BLaER1 treated with 17β-estradiol and CSF1 and Interleukin-3, amounts not matched to agents 10 nM and 100 nM (cell line): ENCODE data around the gene MBNL3.

Experiments used
- H3K27ac ChIP-seq, 11 experiments: shearing (Covaris generic); formaldehyde crosslinking; 2 replicates each; pipeline ENCODE4 v1.8.1; 2022
- H3K27me3 ChIP-seq, 11 experiments: shearing (Covaris generic); formaldehyde crosslinking; 2 replicates each; pipeline ENCODE4 v1.8.1; 2022
- H3K36me3 ChIP-seq, 11 experiments: shearing (Covaris generic); formaldehyde crosslinking; 2 replicates each; pipeline ENCODE4 v1.8.1; 2022
- H3K4me1 ChIP-seq, 10 experiments: shearing (Covaris generic); formaldehyde crosslinking; 2 replicates each; pipeline ENCODE4 v1.8.1; 2022
- H3K4me2 ChIP-seq, 11 experiments: shearing (Covaris generic); formaldehyde crosslinking; 2 replicates each; pipeline ENCODE4 v1.8.1; 2022
- H3K4me3 ChIP-seq, 10 experiments: shearing (Covaris generic); formaldehyde crosslinking; 2 replicates each; pipeline ENCODE4 v1.8.1; 2022
- H3K9ac ChIP-seq, 11 experiments: shearing (Covaris generic); formaldehyde crosslinking; 2 replicates each; pipeline ENCODE4 v1.8.1; 2022
- H3K9me3 ChIP-seq, 11 experiments: shearing (Covaris generic); formaldehyde crosslinking; replicated peaks in 1 of 11; 2 replicates each; pipeline ENCODE4 v1.8.1; 2022
- H4K20me1 ChIP-seq, 11 experiments: shearing (Covaris generic); formaldehyde crosslinking; 2 replicates each; pipeline ENCODE4 v1.8.1; 2022
- Cebpa-rat ChIP-seq, 11 experiments: shearing (Covaris generic); IDR thresholded peaks; 2 replicates each; pipeline ENCODE4 v1.8.1; 2022

The MBNL3 gene

GRCh38 chrX:132393085-132393484 lies 95.8 kb downstream of the MBNL3 start:
- Histone ChIP-seq H4K20me1 (peaks cover 0 to 43% (median 12%) of the 10 kb centered on the region in 11 experiments; a peak in 11 of 22 replicates), H3K4me3 (no peak overlapping the region), H3K27ac (no peak overlapping the region), H3K9ac (no peak overlapping the region), H3K9me3 (no peaks in the 10 kb centered on the region), H3K27me3 (peaks cover 77 to 91% (median 90%) of the 10 kb centered on the region in 11 experiments), H3K36me3 (peaks cover 0 to 63% (median 29%) of the 10 kb centered on the region in 11 experiments; a peak in 18 of 22 replicates), H3K4me2 (no peak overlapping the region), H3K4me1 (peaks cover 0 to 19% (median 0%) of the 10 kb centered on the region in 10 experiments; a peak in 4 of 20 replicates)
- no peak for TF ChIP-seq Cebpa-rat (IDR thresholded peaks at IDR 0.05)

- Histone ChIP-seq H3K36me3 (peaks cover 0 to 84% (median 36%) of the 10 kb centered on the region in 11 experiments; a peak in 18 of 22 replicates), H3K27ac (no peak overlapping the region), H3K4me2 (no peak overlapping the region), H3K27me3 (peaks cover 90 to 100% (median 100%) of the 10 kb centered on the region in 11 experiments), H3K9me3 (no peaks in the 10 kb centered on the region), H4K20me1 (peaks cover 0 to 50% (median 15%) of the 10 kb centered on the region in 11 experiments; a peak in 11 of 22 replicates), H3K9ac (no peak overlapping the region), H3K4me1 (peaks cover 0 to 19% (median 0%) of the 10 kb centered on the region in 10 experiments; a peak in 4 of 20 replicates), H3K4me3 (no peak overlapping the region)
- TF ChIP-seq Cebpa-rat (IDR thresholded peaks at IDR 0.05): no peak
Observed at GRCh38 chrX:132390792-132391191, 98.0 kb downstream of the MBNL3 start.

GRCh38 chrX:132389480-132389879 lies 99.4 kb downstream of the MBNL3 start:
- H3K4me1 ChIP-seq: peaks cover 0 to 5% (median 0%) of the 10 kb centered on the region in 10 experiments; a peak in 3 of 20 replicates
- no peak overlapping the region for H3K9ac ChIP-seq
- H3K36me3 ChIP-seq: peaks cover 0 to 96% (median 36%) of the 10 kb centered on the region in 11 experiments; a peak in 18 of 22 replicates
- no peak overlapping the region for H3K4me2 ChIP-seq
- peaks cover 0 to 43% (median 13%) of the 10 kb centered on the region in 11 experiments; a peak in 11 of 22 replicates for H4K20me1 ChIP-seq
- H3K4me3 ChIP-seq: no peak overlapping the region
- H3K9me3 ChIP-seq: no peaks in the 10 kb centered on the region
- no peak for TF ChIP-seq Cebpa-rat (IDR thresholded peaks at IDR 0.05)
- H3K27me3 ChIP-seq: peaks cover 88 to 100% (median 98%) of the 10 kb centered on the region in 11 experiments
- no peak overlapping the region for H3K27ac ChIP-seq

GRCh38 chrX:132388371-132388770 lies 100.5 kb downstream of the MBNL3 start:
- Histone ChIP-seq H3K36me3 (peaks cover 0 to 99% (median 42%) of the 10 kb centered on the region in 11 experiments; a peak in 18 of 22 replicates), H4K20me1 (peaks cover 0 to 41% (median 13%) of the 10 kb centered on the region in 11 experiments; a peak in 10 of 22 replicates), H3K4me2 (no peak overlapping the region), H3K9ac (no peak overlapping the region), H3K9me3 (no peaks in the 10 kb centered on the region), H3K4me3 (no peak overlapping the region), H3K27me3 (peaks cover 88 to 100% (median 98%) of the 10 kb centered on the region in 11 experiments), H3K4me1 (no peaks in the 10 kb centered on the region), H3K27ac (no peak overlapping the region)
- no peak for TF ChIP-seq Cebpa-rat (IDR thresholded peaks at IDR 0.05)

- no peak overlapping the region for H3K4me3 ChIP-seq
- no peak overlapping the region for H3K4me2 ChIP-seq
- no peak for TF ChIP-seq Cebpa-rat (IDR thresholded peaks at IDR 0.05)
- no peak overlapping the region for H3K9ac ChIP-seq
- H3K36me3 ChIP-seq: peaks cover 0 to 99% (median 51%) of the 10 kb centered on the region in 11 experiments; a peak in 16 of 22 replicates
- H4K20me1 ChIP-seq: peaks cover 0 to 33% (median 16%) of the 10 kb centered on the region in 11 experiments; a peak in 9 of 22 replicates
- no peaks in the 10 kb centered on the region for H3K4me1 ChIP-seq
- no peaks in the 10 kb centered on the region for H3K9me3 ChIP-seq
- H3K27ac ChIP-seq: no peak overlapping the region
- H3K27me3 ChIP-seq: peaks cover 91 to 100% (median 98%) of the 10 kb centered on the region in 11 experiments
Observed at GRCh38 chrX:132384301-132384700, 104.5 kb downstream of the MBNL3 start.

- Histone ChIP-seq H4K20me1 (peaks cover 0 to 34% (median 10%) of the 10 kb centered on the region in 11 experiments; a peak in 6 of 22 replicates), H3K27me3 (peaks cover 92 to 100% (median 98%) of the 10 kb centered on the region in 11 experiments), H3K27ac (no peak overlapping the region), H3K9ac (no peak overlapping the region), H3K9me3 (no peaks in the 10 kb centered on the region), H3K4me2 (no peak overlapping the region), H3K36me3 (peaks cover 0 to 98% (median 46%) of the 10 kb centered on the region in 11 experiments; a peak in 15 of 22 replicates), H3K4me1 (no peaks in the 10 kb centered on the region), H3K4me3 (no peak overlapping the region)
- no peak for TF ChIP-seq Cebpa-rat (IDR thresholded peaks at IDR 0.05)
Observed at GRCh38 chrX:132382068-132382467, 106.8 kb downstream of the MBNL3 start.

GRCh38 chrX:132378281-132378680 lies 110.6 kb downstream of the MBNL3 start:
- Histone ChIP-seq H3K36me3 (peaks cover 0 to 70% (median 23%) of the 10 kb centered on the region in 11 experiments; a peak in 14 of 22 replicates), H3K4me2 (no peak overlapping the region), H4K20me1 (peaks cover 0 to 22% (median 1%) of the 10 kb centered on the region in 11 experiments; a peak in 4 of 22 replicates), H3K27ac (no peak overlapping the region), H3K9ac (no peak overlapping the region), H3K4me1 (no peaks in the 10 kb centered on the region), H3K4me3 (no peak overlapping the region), H3K27me3 (peaks cover 95 to 100% (median 99%) of the 10 kb centered on the region in 11 experiments), H3K9me3 (no peaks in the 10 kb centered on the region)
- no peak for TF ChIP-seq Cebpa-rat (IDR thresholded peaks at IDR 0.05)

GRCh38 chrX:132375941-132376340 lies 112.9 kb downstream of the MBNL3 start:
- Histone ChIP-seq H3K4me1 (no peaks in the 10 kb centered on the region), H3K27me3 (peaks cover 92 to 100% (median 97%) of the 10 kb centered on the region in 11 experiments)

GRCh38 chrX:132373610-132374009 lies 115.2 kb downstream of the MBNL3 start:
- no peak overlapping the region for H3K4me3 ChIP-seq
- peaks cover 0 to 10% (median 6%) of the 10 kb centered on the region in 11 experiments; a peak in 6 of 22 replicates for H4K20me1 ChIP-seq
- no peaks in the 10 kb centered on the region for H3K9me3 ChIP-seq
- H3K27me3 ChIP-seq: peaks cover 92 to 100% (median 97%) of the 10 kb centered on the region in 11 experiments
- TF ChIP-seq Cebpa-rat (IDR thresholded peaks at IDR 0.05): no peak
- H3K36me3 ChIP-seq: peaks cover 0 to 23% (median 0%) of the 10 kb centered on the region in 11 experiments; a peak in 2 of 22 replicates
- H3K27ac ChIP-seq: no peak overlapping the region
- H3K4me2 ChIP-seq: no peak overlapping the region
- H3K9ac ChIP-seq: no peak overlapping the region
- no peaks in the 10 kb centered on the region for H3K4me1 ChIP-seq

More at GRCh38 chrX:132375941-132376340, 112.9 kb downstream of the MBNL3 start:
- Histone ChIP-seq H3K9ac (no peak overlapping the region), H4K20me1 (peaks cover 0 to 9% (median 0%) of the 10 kb centered on the region in 11 experiments; a peak in 3 of 22 replicates), H3K27ac (no peak overlapping the region), H3K4me3 (no peak overlapping the region), H3K9me3 (no peaks in the 10 kb centered on the region), H3K4me2 (no peak overlapping the region), H3K36me3 (peaks cover 0 to 47% (median 9%) of the 10 kb centered on the region in 11 experiments; a peak in 10 of 22 replicates)
- TF ChIP-seq Cebpa-rat (IDR thresholded peaks at IDR 0.05): no peak
